HL-60/S4 treated with phorbol 12-myristate 13-acetate at 8.2 ng/mL for 4 days and 3 days (cell line): ENCODE data around the gene OSER1.
"Not testable (repeated sequence)": the region's sequence is repeated elsewhere in the genome, so short reads cannot be mapped to it uniquely, and the experiment has no call there.

Experiments
- in situ Hi-C: fragments of 300-500 bp; cut with MboI; formaldehyde crosslinking; loops from 2 replicates; pipeline ENCODE4 v1.15.0; 2022; ENCODE audit warnings: low sequenced_read_pairs

The OSER1 gene

GRCh38 chr20:44210406-44211176 lies at the start of gene OSER1:
Gene OSER1 (minus strand): TSS chr20:44210771. CDS start chr20:44206957, 3,814 bp downstream.
- in situ Hi-C loops = no loop called here

GRCh38 chr20:44258226-44258890 lies 47.8 kb upstream of the OSER1 start:
- in situ Hi-C loops = no loop called here

- in situ Hi-C loops = no loop called here
These were observed 46.4 kb upstream of the OSER1 start for GRCh38 chr20:44256961-44257360.

GRCh38 chr20:44255942-44256341 lies 45.4 kb upstream of the OSER1 start:
- in situ Hi-C loops = no loop called here

GRCh38 chr20:44254073-44254472 lies 43.5 kb upstream of the OSER1 start:
- in situ Hi-C loops = no loop called here

- in situ Hi-C loops = no loop called here
These were observed 43.0 kb upstream of the OSER1 start for GRCh38 chr20:44253528-44253927.

GRCh38 chr20:44251284-44251683 lies 40.7 kb upstream of the OSER1 start:
- in situ Hi-C loops = no loop called here

- in situ Hi-C loops = no loop called here
These were observed 37.8 kb upstream of the OSER1 start for GRCh38 chr20:44248410-44248759.

GRCh38 chr20:44247586-44248409 lies 37.2 kb upstream of the OSER1 start:
- in situ Hi-C loops = no loop called here

GRCh38 chr20:44247131-44247571 lies 36.6 kb upstream of the OSER1 start, which contains the start of gene GDAP1L1:
Gene GDAP1L1 (plus strand): TSS chr20:44247308. CDS start chr20:44247335, 27 bp downstream.
- in situ Hi-C loops = no loop called here

- in situ Hi-C loops = no loop called here
These were observed 35.4 kb upstream of the OSER1 start for GRCh38 chr20:44245977-44246376.

- in situ Hi-C loops = no loop called here
These were observed 31.2 kb upstream of the OSER1 start for GRCh38 chr20:44241796-44242195.

- in situ Hi-C loops = not testable (repeated sequence)
These were observed 26.3 kb upstream of the OSER1 start for GRCh38 chr20:44236840-44237239.

GRCh38 chr20:44235702-44236101 lies 25.1 kb upstream of the OSER1 start:
- in situ Hi-C loops = no loop called here

GRCh38 chr20:44234566-44235317 lies 24.2 kb upstream of the OSER1 start:
- in situ Hi-C loops = no loop called here

- in situ Hi-C loops = no loop called here
These were observed 23.0 kb upstream of the OSER1 start for GRCh38 chr20:44233436-44234016.

- in situ Hi-C loops = not testable (repeated sequence)
These were observed 21.9 kb upstream of the OSER1 start for GRCh38 chr20:44232469-44232856.

- in situ Hi-C loops = no loop called here
These were observed 21.3 kb upstream of the OSER1 start for GRCh38 chr20:44231713-44232468.

GRCh38 chr20:44231193-44231592 lies 20.6 kb upstream of the OSER1 start:
- in situ Hi-C loops = no loop called here
